GM23338 (cell line): ENCODE data around the gene HIP1.

Experiments
- CREB1 ChIP-seq: fragments of 250-450 bp; sonication (Bioruptor Pico); IDR thresholded peaks from 2 replicates; pipeline ENCODE4 v1.5.0; 2020; ENCODE audit warnings: low read depth, mild to moderate bottlenecking, moderate library complexity
- EZH2 ChIP-seq: fragments of 200-600 bp; sonication (generic); IDR thresholded peaks from one replicate; pipeline ENCODE4 v1.8.0; 2017; ENCODE audit warnings: antibody characterized with exemption, mild to moderate bottlenecking, low read depth; ENCODE audit not compliant: unreplicated experiment
- EZH2phosphoT487 ChIP-seq: fragments of 200-600 bp; sonication (generic); IDR thresholded peaks from one replicate; pipeline ENCODE4 v1.8.1; 2018; ENCODE audit warnings: antibody characterized with exemption; ENCODE audit not compliant: unreplicated experiment
- JUNB ChIP-seq: IDR thresholded peaks from one replicate; pipeline ENCODE4 v1.6.1; 2016; ENCODE audit warnings: antibody characterized with exemption; ENCODE audit not compliant: unreplicated experiment
- NANOG ChIP-seq: IDR thresholded peaks from 2 replicates; pipeline ENCODE4 v1.6.1; 2016; ENCODE audit warnings: antibody characterized with exemption, borderline replicate concordance
- POLR2AphosphoS5 ChIP-seq: IDR thresholded peaks from 2 replicates; pipeline ENCODE4 v1.6.1; 2016; ENCODE audit warnings: antibody characterized with exemption, low read depth
- REST ChIP-seq: IDR thresholded peaks from one replicate; pipeline ENCODE4 v1.6.1; 2018; ENCODE audit warnings: antibody characterized with exemption; ENCODE audit not compliant: unreplicated experiment
- TF ChIP-seq, protein P1 (sequence below), 2 experiments: fragments of 200-600 bp in 1 of 2; sonication (generic) in 1 of 2; conservative IDR thresholded peaks; 2 replicates each; pipeline versions ENCODE4 v1.5.1 to v1.6.1; 2016 to 2017; ENCODE audit warnings: antibody characterized with exemption in 2 of 2, low read depth in 2 of 2, mild to moderate bottlenecking in 2 of 2, moderate library complexity in 1 of 2
- TF ChIP-seq, protein P2 (sequence below): IDR thresholded peaks from 2 replicates; pipeline ENCODE4 v1.6.1; 2016; ENCODE audit warnings: antibody characterized with exemption
- TF ChIP-seq, protein P3 (sequence below): fragments of 250-450 bp; sonication (Bioruptor Pico); IDR thresholded peaks from 2 replicates; pipeline ENCODE4 v1.5.0; 2020; ENCODE audit warnings: mild to moderate bottlenecking, moderate library complexity

GRCh38 chr7:75599244-75599781 is 139.4 kb downstream of the HIP1 start:
- TF ChIP-seq EZH2 (no peak), POLR2AphosphoS5 (no peak), JUNB (no peak), EZH2phosphoT487 (no peak), CREB1 (CRISPR knock-in tag) (no peak), REST (no peak), NANOG (no peak)
- TF ChIP-seq, protein P1, sequence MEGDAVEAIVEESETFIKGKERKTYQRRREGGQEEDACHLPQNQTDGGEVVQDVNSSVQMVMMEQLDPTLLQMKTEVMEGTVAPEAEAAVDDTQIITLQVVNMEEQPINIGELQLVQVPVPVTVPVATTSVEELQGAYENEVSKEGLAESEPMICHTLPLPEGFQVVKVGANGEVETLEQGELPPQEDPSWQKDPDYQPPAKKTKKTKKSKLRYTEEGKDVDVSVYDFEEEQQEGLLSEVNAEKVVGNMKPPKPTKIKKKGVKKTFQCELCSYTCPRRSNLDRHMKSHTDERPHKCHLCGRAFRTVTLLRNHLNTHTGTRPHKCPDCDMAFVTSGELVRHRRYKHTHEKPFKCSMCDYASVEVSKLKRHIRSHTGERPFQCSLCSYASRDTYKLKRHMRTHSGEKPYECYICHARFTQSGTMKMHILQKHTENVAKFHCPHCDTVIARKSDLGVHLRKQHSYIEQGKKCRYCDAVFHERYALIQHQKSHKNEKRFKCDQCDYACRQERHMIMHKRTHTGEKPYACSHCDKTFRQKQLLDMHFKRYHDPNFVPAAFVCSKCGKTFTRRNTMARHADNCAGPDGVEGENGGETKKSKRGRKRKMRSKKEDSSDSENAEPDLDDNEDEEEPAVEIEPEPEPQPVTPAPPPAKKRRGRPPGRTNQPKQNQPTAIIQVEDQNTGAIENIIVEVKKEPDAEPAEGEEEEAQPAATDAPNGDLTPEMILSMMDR (conservative IDR thresholded peaks at IDR 0.05; ENCODE audit: low read depth in 2 of 2): peak in 1 of 2 experiments; percentile 23; a peak in 1 of 4 replicates
- TF ChIP-seq, protein P2, sequence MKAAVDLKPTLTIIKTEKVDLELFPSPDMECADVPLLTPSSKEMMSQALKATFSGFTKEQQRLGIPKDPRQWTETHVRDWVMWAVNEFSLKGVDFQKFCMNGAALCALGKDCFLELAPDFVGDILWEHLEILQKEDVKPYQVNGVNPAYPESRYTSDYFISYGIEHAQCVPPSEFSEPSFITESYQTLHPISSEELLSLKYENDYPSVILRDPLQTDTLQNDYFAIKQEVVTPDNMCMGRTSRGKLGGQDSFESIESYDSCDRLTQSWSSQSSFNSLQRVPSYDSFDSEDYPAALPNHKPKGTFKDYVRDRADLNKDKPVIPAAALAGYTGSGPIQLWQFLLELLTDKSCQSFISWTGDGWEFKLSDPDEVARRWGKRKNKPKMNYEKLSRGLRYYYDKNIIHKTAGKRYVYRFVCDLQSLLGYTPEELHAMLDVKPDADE: no peak
- TF ChIP-seq, protein P3, sequence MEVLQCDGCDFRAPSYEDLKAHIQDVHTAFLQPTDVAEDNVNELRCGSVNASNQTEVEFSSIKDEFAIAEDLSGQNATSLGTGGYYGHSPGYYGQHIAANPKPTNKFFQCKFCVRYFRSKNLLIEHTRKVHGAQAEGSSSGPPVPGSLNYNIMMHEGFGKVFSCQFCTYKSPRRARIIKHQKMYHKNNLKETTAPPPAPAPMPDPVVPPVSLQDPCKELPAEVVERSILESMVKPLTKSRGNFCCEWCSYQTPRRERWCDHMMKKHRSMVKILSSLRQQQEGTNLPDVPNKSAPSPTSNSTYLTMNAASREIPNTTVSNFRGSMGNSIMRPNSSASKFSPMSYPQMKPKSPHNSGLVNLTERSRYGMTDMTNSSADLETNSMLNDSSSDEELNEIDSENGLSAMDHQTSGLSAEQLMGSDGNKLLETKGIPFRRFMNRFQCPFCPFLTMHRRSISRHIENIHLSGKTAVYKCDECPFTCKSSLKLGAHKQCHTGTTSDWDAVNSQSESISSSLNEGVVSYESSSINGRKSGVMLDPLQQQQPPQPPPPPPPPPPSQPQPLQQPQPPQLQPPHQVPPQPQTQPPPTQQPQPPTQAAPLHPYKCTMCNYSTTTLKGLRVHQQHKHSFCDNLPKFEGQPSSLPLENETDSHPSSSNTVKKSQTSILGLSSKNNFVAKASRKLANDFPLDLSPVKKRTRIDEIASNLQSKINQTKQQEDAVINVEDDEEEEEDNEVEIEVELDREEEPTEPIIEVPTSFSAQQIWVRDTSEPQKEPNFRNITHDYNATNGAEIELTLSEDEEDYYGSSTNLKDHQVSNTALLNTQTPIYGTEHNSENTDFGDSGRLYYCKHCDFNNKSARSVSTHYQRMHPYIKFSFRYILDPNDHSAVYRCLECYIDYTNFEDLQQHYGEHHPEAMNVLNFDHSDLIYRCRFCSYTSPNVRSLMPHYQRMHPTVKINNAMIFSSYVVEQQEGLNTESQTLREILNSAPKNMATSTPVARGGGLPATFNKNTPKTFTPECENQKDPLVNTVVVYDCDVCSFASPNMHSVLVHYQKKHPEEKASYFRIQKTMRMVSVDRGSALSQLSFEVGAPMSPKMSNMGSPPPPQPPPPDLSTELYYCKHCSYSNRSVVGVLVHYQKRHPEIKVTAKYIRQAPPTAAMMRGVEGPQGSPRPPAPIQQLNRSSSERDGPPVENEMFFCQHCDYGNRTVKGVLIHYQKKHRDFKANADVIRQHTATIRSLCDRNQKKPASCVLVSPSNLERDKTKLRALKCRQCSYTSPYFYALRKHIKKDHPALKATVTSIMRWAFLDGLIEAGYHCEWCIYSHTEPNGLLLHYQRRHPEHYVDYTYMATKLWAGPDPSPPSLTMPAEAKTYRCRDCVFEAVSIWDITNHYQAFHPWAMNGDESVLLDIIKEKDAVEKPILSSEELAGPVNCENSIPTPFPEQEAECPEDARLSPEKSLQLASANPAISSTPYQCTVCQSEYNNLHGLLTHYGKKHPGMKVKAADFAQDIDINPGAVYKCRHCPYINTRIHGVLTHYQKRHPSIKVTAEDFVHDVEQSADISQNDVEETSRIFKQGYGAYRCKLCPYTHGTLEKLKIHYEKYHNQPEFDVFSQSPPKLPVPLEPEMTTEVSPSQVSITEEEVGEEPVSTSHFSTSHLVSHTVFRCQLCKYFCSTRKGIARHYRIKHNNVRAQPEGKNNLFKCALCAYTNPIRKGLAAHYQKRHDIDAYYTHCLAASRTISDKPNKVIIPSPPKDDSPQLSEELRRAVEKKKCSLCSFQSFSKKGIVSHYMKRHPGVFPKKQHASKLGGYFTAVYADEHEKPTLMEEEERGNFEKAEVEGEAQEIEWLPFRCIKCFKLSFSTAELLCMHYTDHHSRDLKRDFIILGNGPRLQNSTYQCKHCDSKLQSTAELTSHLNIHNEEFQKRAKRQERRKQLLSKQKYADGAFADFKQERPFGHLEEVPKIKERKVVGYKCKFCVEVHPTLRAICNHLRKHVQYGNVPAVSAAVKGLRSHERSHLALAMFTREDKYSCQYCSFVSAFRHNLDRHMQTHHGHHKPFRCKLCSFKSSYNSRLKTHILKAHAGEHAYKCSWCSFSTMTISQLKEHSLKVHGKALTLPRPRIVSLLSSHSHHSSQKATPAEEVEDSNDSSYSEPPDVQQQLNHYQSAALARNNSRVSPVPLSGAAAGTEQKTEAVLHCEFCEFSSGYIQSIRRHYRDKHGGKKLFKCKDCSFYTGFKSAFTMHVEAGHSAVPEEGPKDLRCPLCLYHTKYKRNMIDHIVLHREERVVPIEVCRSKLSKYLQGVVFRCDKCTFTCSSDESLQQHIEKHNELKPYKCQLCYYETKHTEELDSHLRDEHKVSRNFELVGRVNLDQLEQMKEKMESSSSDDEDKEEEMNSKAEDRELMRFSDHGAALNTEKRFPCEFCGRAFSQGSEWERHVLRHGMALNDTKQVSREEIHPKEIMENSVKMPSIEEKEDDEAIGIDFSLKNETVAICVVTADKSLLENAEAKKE (CRISPR knock-in tag): no peak
